Neural progenitor cell (in vitro differentiated cells): Measurements from ENCODE around the gene ZNF266. TPM values are rescaled to one million over a fixed set of nuclear protein-coding genes. Genes with fewer than 3 reads are reported as not detected.
A peak's percentile ranks its signal among the peaks of the same experiment; 100 is the strongest.

ENCODE experiments used
- DNase-seq: peaks from one replicate; pipeline ENCODE4 v3.0.0-alpha.2; 2016; ENCODE audit warnings: low spot score
- H2AFZ ChIP-seq: fragments of 200-600 bp; sonication (generic); replicated peaks from 2 replicates; pipeline ENCODE4 v1.6.1; 2016; ENCODE audit warnings: antibody characterized with exemption
- H3F3A ChIP-seq: fragments of 200-600 bp; sonication (generic); 2 replicates; pipeline ENCODE4 v1.6.1; 2016; ENCODE audit warnings: antibody characterized with exemption, low read depth
- H3K27ac ChIP-seq: fragments of 200-600 bp; sonication (generic); 2 replicates; pipeline ENCODE4 v1.5.1; 2016; ENCODE audit warnings: mild to moderate bottlenecking
- H3K27me3 ChIP-seq: fragments of 200-600 bp; sonication (generic); 2 replicates; pipeline ENCODE4 v1.6.1; 2016; ENCODE audit warnings: mild to moderate bottlenecking, moderate library complexity
- H3K36me3 ChIP-seq: fragments of 200-600 bp; sonication (generic); 2 replicates; pipeline ENCODE4 v1.5.1; 2016
- H3K4me1 ChIP-seq: fragments of 200-600 bp; sonication (generic); 2 replicates; pipeline ENCODE4 v1.6.1; 2016; ENCODE audit warnings: mixed run types
- H3K4me2 ChIP-seq: fragments of 200-600 bp; sonication (generic); 2 replicates; pipeline ENCODE4 v1.6.1; 2016
- H3K4me3 ChIP-seq: fragments of 200-600 bp; sonication (generic); 2 replicates; pipeline ENCODE4 v1.5.1; 2016
- H3K79me2 ChIP-seq: fragments of 200-600 bp; sonication (generic); 2 replicates; pipeline ENCODE4 v1.6.1; 2016; ENCODE audit warnings: low read depth
- H3K9ac ChIP-seq: fragments of 200-600 bp; sonication (generic); 2 replicates; pipeline ENCODE4 v1.6.1; 2016
- H3K9me3 ChIP-seq: fragments of 200-600 bp; sonication (generic); 2 replicates; pipeline ENCODE4 v1.5.1; 2016; ENCODE audit warnings: low read depth
- H4K20me1 ChIP-seq: fragments of 200-600 bp; sonication (generic); 2 replicates; pipeline ENCODE4 v1.6.1; 2016; ENCODE audit warnings: low read depth
- H3K27ac Mint-ChIP-seq: 3 replicates; pipeline ENCODE4 v1.8.0; 2021; ENCODE audit warnings: mixed read lengths
- H3K27me3 Mint-ChIP-seq: 2 replicates; pipeline ENCODE4 v1.8.0; 2022; ENCODE audit warnings: low read depth, mild to moderate bottlenecking, inconsistent platforms, moderate library complexity, mixed read lengths; ENCODE audit not compliant: insufficient read depth
- H3K36me3 Mint-ChIP-seq: 3 replicates; pipeline ENCODE4 v1.8.0; 2021; ENCODE audit warnings: mixed read lengths
- H3K4me1 Mint-ChIP-seq: 3 replicates; pipeline ENCODE4 v1.8.0; 2021; ENCODE audit warnings: mixed read lengths
- H3K4me3 Mint-ChIP-seq: 3 replicates; pipeline ENCODE4 v1.8.0; 2021; ENCODE audit warnings: mild to moderate bottlenecking, moderate library complexity, mixed read lengths
- H3K9me3 Mint-ChIP-seq: 3 replicates; pipeline ENCODE4 v1.8.0; 2020; ENCODE audit warnings: mixed read lengths
- CTCF ChIP-seq: fragments of 200-600 bp; sonication (generic); IDR thresholded peaks from 2 replicates; pipeline ENCODE4 v1.5.1; 2017; ENCODE audit warnings: antibody characterized with exemption, mild to moderate bottlenecking
- EZH2 ChIP-seq: fragments of 200-600 bp; sonication (generic); IDR thresholded peaks from 2 replicates; pipeline ENCODE4 v1.6.1; 2017; ENCODE audit warnings: antibody characterized with exemption, mild to moderate bottlenecking, moderate library complexity
- EZH2phosphoT487 ChIP-seq: fragments of 200-600 bp; sonication (generic); IDR thresholded peaks from 2 replicates; pipeline ENCODE4 v1.6.1; 2017; ENCODE audit warnings: antibody characterized with exemption
- total RNA-seq: library from RNA; depleted of rRNA; stranded (reverse); fragments of >200 nt; gene quantifications from 2 replicates; pipeline ENCODE4 v1.2.3, GENCODE V29; 2015; ENCODE audit warnings: low replicate concordance

The ZNF266 gene
- total RNA-seq, 1 donor from 2014 or later = 35.1 TPM

- Histone ChIP-seq H3K27ac (no peak overlapping the region), H3K36me3 (no peaks in the 10 kb centered on the region), H3K9me3 (peaks cover 67% of the 10 kb centered on the region), H3F3A (peaks cover 2% of the 10 kb centered on the region), H3K4me3 (no peak overlapping the region), H3K9ac (no peak overlapping the region), H3K27me3 (no peaks in the 10 kb centered on the region), H3K4me2 (no peak overlapping the region), H2AFZ (no peak overlapping the region), H3K79me2 (no peaks in the 10 kb centered on the region), H4K20me1 (no peaks in the 10 kb centered on the region), H3K4me1 (no peaks in the 10 kb centered on the region)
- Mint-ChIP-seq H3K9me3 (peaks cover 72% of the 10 kb centered on the region), H3K27me3 (no peaks in the 10 kb centered on the region), H3K27ac (no peak overlapping the region), H3K36me3 (no peaks in the 10 kb centered on the region), H3K4me1 (no peaks in the 10 kb centered on the region), H3K4me3 (no peak overlapping the region)
- no peak for DNase-seq
- no peak for TF ChIP-seq EZH2phosphoT487
- no peak for TF ChIP-seq EZH2
- TF ChIP-seq CTCF = no peak
Observed at GRCh38 chr19:9453953-9454352, 18.6 kb upstream of the ZNF266 start.

GRCh38 chr19:9445037-9445436 lies 9.7 kb upstream of the ZNF266 start:
- Mint-ChIP-seq H3K27ac (no peak overlapping the region), H3K36me3 (peaks cover 26% of the 10 kb centered on the region), H3K4me3 (no peak overlapping the region), H3K9me3 (peaks cover 76% of the 10 kb centered on the region), H3K4me1 (no peaks in the 10 kb centered on the region), H3K27me3 (peaks cover 2% of the 10 kb centered on the region)
- Histone ChIP-seq H3K36me3 (peaks cover 8% of the 10 kb centered on the region), H3K9ac (no peak overlapping the region), H3K79me2 (no peaks in the 10 kb centered on the region), H3K4me3 (no peak overlapping the region), H3K27me3 (no peaks in the 10 kb centered on the region), H3K27ac (no peak overlapping the region), H3K9me3 (peaks cover 34% of the 10 kb centered on the region), H3F3A (no peaks in the 10 kb centered on the region), H3K4me1 (no peaks in the 10 kb centered on the region), H4K20me1 (no peaks in the 10 kb centered on the region), H2AFZ (no peak overlapping the region), H3K4me2 (no peak overlapping the region)
- DNase-seq = no peak
- no peak for TF ChIP-seq EZH2
- TF ChIP-seq EZH2phosphoT487 = no peak

GRCh38 chr19:9436358-9436757 lies 985 bp upstream of the ZNF266 start:
- no peak overlapping the region for H2AFZ ChIP-seq
- no peak for TF ChIP-seq EZH2
- TF ChIP-seq EZH2phosphoT487 = no peak
- no peak for TF ChIP-seq CTCF
- peak overlapping the region; percentile 97 for H3K27ac Mint-ChIP-seq

GRCh38 chr19:9431475-9431874 lies 3.9 kb downstream of the ZNF266 start:
- Mint-ChIP-seq H3K9me3 (peaks cover 8% of the 10 kb centered on the region), H3K36me3 (peaks cover 46% of the 10 kb centered on the region), H3K4me3 (no peak overlapping the region), H3K4me1 (peaks cover 11% of the 10 kb centered on the region), H3K27ac (no peak overlapping the region), H3K27me3 (peaks cover 3% of the 10 kb centered on the region)
- peaks cover 26% of the 10 kb centered on the region for H3K79me2 ChIP-seq
- H3K36me3 ChIP-seq = peaks cover 9% of the 10 kb centered on the region
- no peak overlapping the region for H3K4me3 ChIP-seq
- H4K20me1 ChIP-seq = no peaks in the 10 kb centered on the region
- no peak overlapping the region for H3K4me2 ChIP-seq
- no peak overlapping the region for H3K9ac ChIP-seq
- no peak overlapping the region for H2AFZ ChIP-seq
- no peak for TF ChIP-seq EZH2
- peak; percentile 67 for TF ChIP-seq CTCF
- TF ChIP-seq EZH2phosphoT487 = no peak
- peaks cover 7% of the 10 kb centered on the region for H3K4me1 ChIP-seq
- DNase-seq = peak; percentile 58
- H3F3A ChIP-seq = no peaks in the 10 kb centered on the region
- H3K27ac ChIP-seq = no peak overlapping the region
- H3K27me3 ChIP-seq = no peaks in the 10 kb centered on the region
- H3K9me3 ChIP-seq = no peaks in the 10 kb centered on the region

More at GRCh38 chr19:9436358-9436757, 985 bp upstream of the ZNF266 start:
- Histone ChIP-seq H3F3A (no peaks in the 10 kb centered on the region), H4K20me1 (no peaks in the 10 kb centered on the region), H3K36me3 (peaks cover 22% of the 10 kb centered on the region), H3K9ac (no peak overlapping the region), H3K4me3 (peak overlapping the region; percentile 70), H3K27me3 (no peaks in the 10 kb centered on the region), H3K4me1 (peaks cover 7% of the 10 kb centered on the region), H3K4me2 (peak overlapping the region; percentile 92), H3K79me2 (peaks cover 38% of the 10 kb centered on the region), H3K27ac (no peak overlapping the region), H3K9me3 (peaks cover 3% of the 10 kb centered on the region)
- Mint-ChIP-seq H3K4me1 (peaks cover 13% of the 10 kb centered on the region), H3K4me3 (peak overlapping the region; percentile 95), H3K27me3 (peaks cover 3% of the 10 kb centered on the region), H3K36me3 (peaks cover 35% of the 10 kb centered on the region), H3K9me3 (peaks cover 33% of the 10 kb centered on the region)
- no peak for DNase-seq
